NCI-H1105 treated with DMSO at 0.1 percent for 48 hours (cell line): ENCODE results near the gene TECPR2.

Experiments
- DNase-seq: peaks from one replicate; lab custom pipeline; 2025; lab: John Stamatoyannopoulos, UW

The TECPR2 gene

DNA sequence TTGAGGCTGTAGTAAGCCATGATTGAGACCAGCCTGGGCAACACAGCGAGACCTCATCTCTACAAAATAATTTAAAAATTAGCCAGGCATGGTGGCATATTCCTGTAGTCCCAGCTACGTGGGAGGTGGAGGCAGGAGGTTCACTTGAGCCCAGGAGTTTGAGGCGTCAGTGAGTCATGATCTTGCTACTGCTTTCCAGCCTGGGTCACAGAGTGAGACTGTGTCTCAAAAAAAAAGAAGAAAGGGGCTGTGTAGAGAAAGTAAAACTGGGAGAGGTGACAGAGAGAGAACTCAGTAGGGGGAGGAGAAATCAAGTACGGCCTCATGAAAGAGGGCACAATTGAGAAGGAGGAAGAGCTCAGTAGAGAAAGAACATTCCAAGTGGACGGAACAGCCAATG lies 12.4 kb downstream of the TECPR2 start:
- no peak for DNase-seq

DNA sequence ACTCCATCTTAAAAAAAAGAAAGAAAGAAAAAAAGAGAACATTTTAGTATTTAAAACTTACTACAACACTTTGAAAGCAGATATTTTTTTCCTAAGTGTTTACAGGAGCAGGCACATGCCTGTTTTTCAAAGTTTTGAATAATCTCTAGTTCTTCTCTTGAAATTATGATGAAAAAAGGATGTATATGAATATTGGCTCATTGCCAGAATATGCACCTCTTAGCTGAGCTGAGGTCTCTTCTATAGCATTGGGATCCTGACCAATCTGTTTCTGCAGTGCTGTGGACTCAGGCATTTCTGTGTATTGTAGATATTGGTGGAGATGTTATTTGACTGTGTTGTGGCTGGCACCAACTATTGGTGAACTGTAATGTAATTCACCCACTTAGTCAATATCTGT lies 15.0 kb downstream of the TECPR2 start:
- DNase-seq = no peak

DNA sequence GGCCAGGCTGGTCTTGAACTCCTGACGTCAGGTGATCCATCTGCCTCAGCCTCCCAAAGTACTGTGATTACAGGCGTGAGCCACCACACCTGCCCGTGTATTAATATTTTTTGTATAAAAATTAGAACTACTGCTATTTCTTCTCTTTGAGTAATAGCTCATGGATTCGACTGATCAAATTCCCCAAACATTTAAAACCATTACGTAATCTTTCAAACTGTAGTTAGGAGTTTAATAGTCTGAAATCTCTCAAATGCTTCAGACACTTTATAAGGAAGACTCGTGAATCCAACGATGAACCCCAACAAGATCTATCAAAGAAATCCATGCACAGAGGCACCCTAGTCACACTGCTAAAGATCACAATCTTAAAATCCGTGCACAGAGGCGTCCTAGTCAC lies 16.1 kb downstream of the TECPR2 start:
- no peak for DNase-seq

DNA sequence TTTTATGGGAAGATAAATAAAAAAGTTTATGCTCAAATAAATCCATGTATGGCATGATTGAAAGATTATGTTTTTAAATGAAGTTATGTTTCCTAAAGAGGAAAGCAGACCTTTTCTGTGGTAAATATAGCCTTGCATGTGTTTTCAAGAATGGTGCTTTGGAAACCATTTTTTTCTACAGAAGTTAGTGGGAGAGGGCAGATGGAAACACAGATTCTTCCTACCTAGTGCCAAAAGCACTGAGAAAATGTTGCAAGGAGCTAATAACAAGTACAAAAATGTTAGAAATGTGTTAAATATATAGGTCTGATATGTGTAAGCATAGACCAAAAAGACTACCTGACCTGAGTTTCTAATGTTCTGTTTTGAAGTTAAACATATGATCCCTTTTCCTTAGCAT lies 24.3 kb downstream of the TECPR2 start:
- DNase-seq = no peak

DNA sequence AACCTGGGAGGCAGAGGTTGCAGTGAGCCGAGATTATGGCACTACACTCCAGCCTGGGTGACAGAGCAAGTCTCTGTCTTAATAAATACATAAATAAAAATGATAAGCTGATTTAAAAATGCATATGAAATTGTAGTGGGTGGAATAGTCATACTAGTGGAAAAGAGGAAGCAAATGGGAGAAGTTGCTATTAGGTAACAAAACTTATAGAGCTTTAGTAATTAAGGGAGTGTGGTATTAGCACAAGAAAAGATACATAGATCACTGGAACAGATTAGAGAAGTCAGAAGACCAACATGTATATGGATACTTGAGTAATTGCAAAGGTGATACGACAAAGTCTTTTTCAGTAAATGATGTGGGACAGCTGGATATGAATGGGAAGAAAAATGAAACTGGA lies 26.5 kb downstream of the TECPR2 start:
- DNase-seq = no peak

DNA sequence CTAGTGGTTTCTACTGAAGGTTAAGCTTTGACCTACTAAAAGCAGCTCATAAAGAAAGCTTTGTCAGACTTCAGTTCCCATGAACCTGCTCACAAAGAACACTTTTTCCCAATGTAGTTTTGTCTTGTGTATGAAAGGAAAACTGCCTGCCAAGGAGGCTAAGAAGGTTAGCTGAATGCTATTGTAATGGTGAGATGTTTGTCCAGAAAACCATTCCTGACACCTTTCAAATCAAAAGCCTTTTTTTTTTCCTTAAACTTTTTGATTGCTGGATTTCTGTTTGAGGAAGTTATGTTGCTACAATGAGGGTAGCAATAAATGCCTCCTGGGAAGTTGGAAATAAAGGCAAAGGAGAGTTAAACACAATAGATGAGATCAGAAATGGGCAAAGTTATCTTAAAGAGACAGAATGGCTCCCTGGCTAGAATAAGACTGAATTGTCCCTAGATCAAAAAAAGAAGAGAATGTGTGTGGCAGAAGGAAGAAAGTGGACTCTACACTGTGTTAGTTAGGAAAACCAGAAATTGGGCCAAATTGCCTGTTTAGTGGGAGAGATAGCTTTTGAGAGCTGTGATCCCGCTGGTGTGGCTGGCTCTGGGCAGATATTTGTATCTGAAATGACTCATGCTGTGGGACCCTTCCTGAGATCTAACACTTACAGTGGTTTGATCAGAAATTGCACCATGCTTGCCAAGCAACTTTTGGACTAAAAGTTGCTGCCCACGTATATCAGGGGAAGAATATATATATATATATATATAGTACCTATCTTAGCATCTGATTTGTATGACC lies 27.5 kb downstream of the TECPR2 start:
- DNase-seq = no peak

DNA sequence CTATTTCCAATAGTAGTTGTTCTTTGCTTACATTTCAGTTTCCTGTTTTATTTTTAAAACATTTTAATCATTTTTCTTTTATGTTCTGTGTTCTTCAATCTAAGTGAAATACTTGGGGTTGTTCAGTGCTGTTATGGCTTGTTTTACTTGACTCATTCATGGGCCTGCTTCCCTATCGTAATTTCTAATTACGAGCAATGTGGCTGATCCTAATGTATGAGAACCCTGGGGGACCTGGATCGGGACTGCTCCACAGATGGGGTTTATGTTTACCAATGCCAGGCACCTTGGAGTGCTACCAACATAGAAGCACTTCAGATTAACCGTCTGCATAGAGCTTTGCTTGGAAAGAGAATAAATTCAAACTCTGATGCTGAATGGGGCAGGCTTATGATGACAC lies 29.8 kb downstream of the TECPR2 start:
- DNase-seq = no peak

DNA sequence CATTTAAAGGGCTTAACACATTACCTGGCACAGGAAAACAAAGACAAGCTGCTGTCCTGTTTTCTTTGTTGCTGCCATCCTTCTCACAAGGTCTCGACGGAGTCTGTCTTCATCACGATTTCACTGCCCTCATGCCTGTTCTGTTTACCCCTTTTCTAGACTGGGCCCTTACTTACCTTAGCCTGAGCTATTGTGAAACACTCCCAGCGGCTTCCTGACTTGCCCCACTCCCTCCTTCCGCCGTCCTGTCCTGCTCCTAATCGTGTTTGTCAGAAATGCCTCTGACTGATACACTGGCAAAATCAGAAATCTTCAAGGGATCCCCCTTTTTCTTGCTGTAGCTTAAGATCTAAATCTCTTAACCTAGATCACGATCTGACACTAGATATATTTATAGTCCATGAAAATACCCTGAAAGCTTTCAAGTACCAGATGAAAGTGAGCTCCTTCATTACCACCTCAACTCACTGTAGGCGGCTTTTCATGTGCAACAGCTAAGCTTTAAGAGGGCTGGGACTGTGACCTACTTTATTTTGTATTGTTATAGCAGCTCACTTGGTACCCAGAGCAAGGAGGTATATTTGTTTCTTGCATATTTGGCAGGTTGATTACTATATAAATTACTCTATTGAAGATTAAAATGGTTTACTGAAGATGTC lies 32.1 kb downstream of the TECPR2 start:
- no peak for DNase-seq

DNA sequence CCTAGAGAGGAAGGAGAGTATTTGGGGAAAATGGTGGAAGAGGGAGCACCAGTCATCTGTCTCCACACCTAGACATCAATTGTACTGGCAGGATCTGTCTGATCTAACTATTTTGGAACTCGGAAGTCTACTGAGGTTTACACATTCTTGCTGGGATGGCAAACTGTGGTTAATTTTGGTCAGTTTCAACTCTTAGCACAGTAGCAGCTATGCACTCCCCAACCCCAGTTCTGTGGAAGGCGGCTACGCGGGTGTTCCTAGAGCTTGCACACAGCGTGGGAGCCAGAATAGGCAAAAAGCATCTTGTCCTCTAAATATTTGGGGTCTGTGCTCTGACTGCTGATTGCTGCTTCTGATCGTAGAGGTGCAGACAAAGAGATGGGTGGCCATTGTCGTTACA lies 33.8 kb downstream of the TECPR2 start:
- no peak for DNase-seq

DNA sequence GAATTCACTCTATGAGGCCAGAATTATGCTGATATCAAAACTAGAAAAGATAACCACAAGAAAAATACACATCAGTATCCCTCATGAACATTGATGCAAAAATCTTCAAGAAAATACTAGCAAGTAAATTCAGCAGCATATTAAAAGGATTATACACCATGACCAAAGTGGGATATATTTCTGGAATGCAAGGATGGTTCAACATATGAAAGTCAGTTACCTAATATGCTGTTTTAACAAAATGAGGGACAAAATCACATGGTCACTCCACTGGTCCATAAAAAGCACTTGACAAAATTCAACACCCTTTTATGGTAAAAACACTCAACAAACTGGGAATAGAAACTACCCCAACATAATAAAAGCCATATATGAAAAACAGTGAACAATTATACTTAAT lies 40.3 kb downstream of the TECPR2 start:
- no peak for DNase-seq

DNA sequence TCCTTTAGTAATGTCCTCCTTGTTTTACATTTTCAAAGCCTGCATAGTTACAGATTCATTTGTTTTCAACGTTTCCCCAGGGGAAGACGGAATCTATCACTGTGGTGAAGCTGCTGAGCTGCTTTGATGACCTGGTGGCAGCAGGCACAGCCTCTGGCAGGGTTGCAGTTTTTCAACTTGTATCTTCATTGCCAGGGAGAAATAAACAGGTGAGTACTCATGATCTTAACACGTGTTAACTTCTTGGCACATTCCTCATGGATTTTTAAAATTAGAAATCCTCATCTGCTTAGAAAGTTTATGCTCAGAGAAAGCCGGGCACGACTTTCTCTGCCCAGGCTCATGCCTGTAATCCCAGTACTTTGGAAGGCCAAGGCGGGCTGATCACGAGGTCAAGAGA lies 44.5 kb downstream of the TECPR2 start:
- DNase-seq = no peak

DNA sequence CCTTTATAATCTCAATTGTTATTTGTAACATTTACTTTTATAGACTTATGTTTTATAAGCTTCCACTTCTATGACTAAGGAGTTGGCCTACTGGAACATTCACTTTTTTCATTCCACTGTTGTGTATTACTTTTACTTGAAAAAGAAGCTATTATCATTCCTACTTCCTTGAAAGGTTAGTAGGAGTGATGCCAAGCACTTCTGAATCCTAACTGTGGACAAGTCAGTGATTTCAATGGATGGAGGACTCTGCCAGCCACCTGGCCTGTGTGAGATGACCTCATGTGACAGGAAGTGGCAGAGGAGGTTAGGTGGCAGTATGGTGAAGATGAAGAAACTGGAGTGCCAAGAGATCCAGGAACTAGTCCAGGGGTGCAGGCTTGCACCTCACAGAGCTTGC lies 46.0 kb downstream of the TECPR2 start:
- no peak for DNase-seq

DNA sequence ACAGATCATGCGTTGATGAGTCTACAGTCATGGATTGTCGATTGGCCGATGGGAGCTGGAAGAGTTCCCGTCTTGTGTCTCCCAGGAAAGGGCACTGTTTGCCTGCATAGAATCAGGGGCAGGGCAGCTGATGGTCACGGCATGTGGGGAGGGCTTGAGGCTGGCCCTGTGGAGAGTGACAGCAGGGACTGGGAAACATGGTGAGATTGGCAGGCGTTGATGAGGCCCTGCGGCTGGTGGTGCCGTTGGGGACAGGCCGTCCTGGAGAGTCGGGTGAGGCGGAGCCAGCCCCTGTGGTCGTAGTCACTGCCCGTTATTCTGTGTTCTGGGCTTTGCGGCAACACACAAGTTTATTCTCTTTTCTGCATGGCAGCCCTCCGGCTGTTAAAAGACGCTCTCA lies 52.9 kb downstream of the TECPR2 start:
- no peak for DNase-seq

DNA sequence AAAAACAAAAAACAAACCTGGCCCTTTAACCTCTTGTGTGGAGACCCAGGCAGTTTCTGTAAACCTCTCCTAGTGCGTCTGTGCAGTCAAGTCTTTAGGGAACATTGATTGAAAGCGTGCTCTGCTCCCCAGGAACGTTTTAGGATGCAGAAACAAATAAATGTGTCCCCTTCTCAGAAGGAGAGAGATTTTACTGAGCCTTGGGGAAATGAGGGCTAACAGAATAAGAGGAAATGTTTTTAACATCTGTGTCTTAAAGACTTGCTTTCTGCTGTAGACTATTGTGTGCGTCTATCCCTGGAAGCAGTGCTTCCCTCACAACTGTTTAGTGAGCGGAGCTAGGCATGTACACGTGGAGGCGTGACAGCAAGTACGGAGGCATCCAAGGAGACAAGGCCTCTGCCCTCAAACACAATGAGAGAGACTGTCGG lies 54.3 kb downstream of the TECPR2 start:
- DNase-seq = no peak

DNA sequence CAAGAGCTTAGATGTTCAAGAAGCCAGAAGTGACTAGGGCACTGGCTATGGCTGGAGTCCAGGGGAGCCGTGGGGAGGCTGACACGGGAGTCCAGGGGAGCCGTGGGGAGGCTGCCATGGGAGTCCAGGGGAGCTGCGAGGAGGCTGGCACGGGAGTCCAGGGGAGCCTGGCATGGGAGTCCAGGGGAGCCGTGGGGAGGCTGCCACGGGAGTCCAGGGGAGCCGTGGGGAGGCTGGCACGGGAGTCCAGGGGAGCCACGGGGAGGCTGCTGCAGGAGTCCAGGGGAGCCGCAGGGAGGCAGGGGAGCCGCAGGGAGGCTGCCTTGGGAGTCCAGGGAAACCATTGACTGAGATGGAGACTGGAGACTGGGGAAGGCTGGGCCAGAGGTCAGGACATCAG lies 54.9 kb downstream of the TECPR2 start:
- DNase-seq = no peak

DNA sequence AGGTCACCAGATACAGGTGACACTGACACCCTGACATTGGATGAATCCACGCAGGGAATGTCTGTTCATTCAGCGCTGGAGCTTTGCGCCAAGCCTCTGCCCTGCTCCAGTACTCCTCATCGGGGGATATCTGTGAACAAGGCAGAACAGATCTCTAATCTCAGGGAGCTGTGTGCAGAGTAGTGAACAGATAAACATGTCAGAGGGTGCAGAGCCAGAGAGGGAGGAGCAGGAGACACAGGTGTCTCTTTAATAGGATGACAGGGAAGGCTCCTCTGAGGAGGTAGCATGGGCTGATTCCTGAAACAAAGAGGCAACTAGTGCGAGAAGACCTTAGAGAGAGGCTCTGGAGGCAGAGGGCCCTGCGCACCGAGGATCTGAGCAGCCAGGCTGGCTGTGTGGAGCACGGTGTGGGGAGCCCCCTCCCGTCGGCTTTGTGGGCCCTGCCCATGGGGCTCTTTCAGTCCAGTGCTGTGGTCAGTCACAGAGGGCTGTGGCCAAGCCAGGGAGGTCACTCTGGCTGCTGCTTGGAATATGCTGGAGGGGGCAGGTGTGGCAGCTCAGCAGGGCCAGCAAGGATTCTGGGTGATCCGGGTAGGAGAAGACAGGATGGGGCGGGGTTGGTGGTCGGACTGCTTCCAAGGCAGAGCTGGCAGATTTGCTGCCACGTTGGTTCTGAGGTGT lies 55.6 kb downstream of the TECPR2 start:
- no peak for DNase-seq

DNA sequence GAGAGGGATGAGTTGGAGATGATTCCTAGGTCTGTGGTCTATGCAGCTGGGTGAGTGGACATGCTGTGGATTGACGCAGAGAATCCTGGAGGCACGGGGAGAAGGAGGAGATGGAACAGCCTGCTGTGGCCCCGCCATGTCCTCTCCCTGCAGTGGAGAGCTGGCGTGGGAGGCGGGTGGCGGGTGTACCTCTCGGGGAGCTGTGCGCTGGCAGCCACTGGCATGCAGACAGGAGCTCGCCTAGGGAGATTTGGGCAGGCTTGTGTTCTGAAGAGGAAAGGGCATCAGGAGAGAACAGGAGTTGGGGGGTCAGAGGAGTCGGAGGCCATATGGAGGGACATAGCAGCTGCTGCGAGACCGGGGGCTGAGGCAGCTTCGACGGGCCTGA lies 56.1 kb downstream of the TECPR2 start:
- DNase-seq = no peak

DNA sequence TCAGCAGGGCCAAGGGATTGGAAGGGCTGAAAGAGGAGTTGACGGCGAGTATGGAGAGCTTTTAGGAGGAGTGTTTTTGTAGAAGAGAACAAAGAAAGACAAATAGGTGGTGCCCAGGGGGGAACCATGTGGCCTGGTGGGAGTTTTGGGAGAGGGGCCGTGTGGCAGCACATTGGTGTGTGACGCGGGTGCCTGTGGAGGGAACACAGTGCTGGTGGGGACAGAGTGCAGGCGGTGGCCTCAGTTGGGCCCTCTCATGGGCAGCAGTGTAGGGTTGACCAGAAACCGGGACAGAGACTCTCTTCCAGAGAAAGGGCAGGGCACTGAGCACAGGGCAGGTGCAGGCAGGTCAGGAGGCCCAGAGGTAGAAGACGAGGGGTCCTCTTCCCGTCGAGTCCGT lies 56.5 kb downstream of the TECPR2 start:
- no peak for DNase-seq

DNA sequence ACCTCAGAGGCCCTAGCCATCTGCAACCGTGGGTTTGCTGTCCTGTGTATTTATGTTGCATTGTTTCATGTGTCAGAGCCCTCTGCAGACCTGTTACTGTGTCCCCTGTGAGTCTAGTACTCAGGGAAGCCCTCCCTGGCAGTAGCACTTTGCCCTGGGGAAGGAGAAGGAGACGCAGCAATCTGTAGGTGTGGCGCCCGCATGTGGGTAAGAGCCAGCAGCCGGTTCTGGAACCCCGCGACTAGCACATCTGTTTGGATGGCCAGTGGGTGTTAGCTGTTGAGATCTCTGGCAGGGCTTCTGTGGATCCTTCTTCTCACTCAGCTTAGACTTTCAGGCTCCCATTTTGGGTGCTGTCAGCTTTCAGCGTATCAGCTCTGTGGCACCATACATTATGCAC lies 57.0 kb downstream of the TECPR2 start:
- no peak for DNase-seq

DNA sequence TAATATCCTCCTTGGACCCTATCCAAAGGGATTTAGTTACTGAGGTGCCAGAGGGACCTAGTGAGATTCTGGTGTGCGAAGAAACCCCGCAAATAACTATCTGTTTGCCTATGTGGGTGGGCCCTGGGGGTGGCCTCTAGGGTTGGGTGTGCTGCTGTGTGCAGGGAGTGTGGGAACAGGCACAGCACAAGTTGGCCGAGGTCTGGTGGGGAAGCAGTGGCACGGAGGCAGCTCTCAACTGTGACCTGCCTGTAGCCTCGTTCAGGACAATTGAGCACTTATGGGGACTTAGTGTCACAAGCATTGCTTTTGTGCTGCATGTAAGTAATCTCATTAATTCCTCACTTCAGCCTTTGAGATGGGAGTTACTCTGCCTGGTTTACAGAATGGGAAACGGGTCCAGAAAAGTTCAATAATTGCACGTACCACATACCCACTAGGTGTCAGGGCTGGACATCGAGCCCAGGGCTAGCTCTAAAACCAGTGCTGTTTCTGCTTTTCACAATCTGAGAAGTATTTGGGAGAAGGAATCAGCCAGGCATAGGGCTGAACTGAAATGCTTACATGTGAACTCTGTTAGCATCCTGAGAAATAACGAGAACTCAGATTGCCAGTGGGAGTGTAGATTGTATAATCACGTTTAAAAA lies 58.8 kb downstream of the TECPR2 start:
- no peak for DNase-seq

DNA sequence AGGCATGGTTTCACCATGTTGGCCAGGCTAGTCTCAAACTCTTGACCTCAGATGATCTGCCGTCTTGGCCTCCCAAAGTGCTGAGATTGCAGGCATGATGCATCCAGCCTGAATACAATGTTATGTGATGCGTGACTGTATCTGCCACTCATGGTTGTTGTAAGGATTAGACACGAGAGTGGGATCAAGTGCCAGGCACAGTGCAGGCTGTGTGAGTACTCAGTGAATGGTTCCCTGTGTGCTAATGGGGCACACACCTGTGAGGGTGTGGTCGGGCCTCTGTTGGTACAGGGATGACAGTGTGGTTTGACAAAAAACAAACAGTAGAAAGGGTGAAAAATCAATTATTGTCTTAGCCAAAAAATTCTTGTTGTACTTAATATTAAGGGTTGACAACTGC lies 61.8 kb downstream of the TECPR2 start:
- DNase-seq = no peak

DNA sequence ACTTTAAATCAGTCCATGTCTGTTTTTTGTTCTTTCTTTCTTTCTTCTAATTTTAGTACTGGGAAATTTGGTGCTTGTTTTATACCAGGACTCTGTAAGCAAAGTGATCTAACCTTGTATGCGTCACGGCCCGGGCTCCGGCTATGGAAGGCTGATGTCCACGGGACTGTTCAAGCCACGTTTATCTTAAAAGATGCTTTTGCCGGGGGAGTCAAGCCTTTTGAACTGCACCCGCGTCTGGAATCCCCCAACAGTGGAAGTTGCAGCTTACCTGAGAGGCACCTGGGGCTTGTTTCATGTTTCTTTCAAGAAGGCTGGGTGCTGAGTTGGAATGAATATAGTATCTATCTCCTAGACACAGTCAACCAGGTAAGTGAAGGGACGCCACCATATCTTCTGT lies 62.2 kb downstream of the TECPR2 start:
- DNase-seq = no peak

DNA sequence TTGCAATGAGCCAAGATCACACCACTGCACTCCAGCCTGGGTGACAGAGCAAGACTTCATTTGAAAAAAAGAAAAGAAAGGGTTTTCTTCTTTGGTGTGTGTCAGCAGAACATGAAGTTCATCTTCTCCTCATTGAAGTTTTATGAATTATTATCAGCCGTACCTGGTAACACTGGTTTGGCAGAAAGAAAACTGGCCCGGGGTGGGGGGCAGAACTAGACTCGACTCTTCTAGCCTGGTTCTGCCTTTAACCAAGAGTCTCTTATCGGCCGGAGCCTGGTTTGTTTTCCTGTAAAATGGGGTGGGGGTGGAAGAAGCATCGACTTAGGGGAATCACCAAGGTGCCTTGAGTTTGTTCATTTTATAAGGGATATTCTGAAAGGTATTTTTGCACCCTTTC lies 64.1 kb downstream of the TECPR2 start:
- no peak for DNase-seq
